GM19372 (cell line): Measurements from ENCODE around the gene RPL29.

Experiments used
- ATAC-seq: cut with Tn5 transposase; IDR thresholded peaks from one replicate; pipeline ENCODE4 v1.9.1; 2021; ENCODE audit warnings: mild to moderate bottlenecking, low read depth, moderate library complexity; ENCODE audit not compliant: unreplicated experiment

The RPL29 gene

DNA sequence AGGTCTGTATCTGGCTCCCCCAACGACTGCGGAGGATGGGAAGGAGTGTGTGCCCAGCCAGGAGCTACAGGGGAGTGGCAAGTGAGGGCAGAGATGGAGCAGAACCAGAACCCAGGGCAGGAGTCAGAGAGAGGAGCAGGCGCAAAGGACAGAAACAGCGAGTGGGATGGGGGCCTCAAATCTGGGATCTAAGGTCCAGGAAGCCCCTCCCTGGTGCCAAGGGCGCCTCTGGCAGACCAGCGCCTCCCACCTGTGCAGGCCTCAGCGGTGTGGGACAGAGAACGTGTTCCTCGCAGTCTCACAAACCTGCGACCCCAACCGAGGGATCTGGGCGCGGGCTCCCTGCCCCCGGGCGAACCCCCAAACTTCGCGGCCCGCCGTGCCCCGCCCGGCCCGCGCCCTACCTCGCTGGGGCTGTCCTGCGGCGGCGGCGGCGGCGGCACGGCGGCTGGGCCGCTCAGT, 28.7 kb downstream of the RPL29 start:
- ATAC-seq = no peak

DNA sequence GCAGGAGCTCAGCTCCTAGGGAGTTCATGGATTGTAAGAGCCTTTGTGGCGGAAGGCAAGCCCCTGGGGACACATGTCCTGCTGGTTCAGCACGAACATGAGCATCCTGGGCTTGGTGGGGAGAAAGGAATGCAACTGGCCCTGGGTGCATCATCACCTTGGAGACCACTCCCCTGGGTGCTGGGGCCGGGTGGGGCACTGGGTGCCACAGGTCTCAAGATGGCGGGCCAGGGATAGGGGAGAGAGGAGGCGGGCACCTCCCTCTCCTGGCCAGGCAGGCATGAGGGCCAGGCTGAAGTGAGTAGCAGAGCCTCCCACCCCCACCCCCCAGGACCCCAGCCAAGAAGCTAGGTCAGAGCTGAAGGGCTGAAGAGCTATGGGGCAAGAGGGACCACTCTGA, 29.2 kb downstream of the RPL29 start:
- ATAC-seq = no peak

DNA sequence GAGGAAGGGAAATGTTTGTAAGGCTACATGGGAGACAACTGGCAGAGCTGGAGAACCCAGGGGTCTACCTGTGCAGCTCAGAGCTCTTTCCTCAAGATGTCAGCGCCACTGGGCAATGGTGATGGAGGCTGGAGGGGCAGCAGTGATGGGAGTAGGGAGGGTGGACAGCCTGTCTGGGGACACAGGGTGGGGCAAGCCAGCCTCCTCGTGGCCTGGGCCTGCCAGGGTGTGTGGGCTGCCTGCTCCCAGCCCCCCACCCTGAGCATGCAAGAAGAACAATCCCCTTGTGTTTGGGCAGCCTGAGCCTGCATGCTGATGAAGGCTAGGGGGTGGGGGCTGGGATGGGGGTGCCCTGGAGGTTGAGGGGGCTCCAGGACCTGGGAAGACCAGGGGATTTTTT, 29.7 kb downstream of the RPL29 start:
- no peak for ATAC-seq

DNA sequence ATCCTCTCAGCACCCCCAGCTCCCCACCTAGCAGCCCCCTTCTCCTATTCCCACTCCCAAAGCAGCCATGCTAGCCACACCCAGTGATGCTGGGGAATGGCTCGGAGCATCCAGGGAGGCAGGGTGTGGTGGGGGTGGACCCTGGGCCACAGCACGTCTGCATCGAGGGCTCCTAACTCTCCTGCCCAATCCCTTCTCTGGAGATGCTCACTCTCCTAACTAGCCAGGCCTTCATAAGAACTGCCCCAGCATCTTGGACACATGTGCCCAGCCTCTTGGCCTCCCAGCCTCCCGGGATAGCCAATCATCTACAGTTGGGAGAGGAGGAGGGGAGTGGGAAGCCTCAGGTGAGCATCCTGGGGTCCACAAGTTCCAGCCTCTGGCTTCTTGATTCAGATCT, 31.2 kb downstream of the RPL29 start:
- no peak for ATAC-seq

DNA sequence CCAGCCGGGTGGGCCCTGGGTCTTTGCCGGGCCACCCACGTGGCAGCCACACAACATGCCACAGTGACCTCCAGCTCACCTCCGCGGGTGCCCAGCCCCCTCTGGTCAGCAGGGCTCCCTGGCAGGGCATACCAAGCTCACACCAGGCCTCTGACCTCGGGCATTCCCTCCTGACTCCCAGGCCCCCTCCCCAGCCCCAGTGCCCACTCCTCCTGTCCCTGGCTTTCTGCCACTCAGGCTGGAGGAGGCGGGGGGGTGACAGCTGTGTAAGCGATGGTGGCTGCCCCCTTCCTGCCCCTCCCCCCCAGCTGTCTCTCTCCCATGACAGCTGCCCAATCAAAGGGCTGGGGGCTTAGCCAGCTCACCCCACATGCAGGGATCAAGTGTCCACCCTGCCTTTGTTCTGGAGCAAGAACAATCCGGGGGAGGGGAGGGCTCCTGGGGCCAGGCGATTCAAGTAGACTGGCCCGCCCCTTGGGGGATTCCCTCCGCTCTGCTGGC, 31.7 kb downstream of the RPL29 start:
- no peak for ATAC-seq

DNA sequence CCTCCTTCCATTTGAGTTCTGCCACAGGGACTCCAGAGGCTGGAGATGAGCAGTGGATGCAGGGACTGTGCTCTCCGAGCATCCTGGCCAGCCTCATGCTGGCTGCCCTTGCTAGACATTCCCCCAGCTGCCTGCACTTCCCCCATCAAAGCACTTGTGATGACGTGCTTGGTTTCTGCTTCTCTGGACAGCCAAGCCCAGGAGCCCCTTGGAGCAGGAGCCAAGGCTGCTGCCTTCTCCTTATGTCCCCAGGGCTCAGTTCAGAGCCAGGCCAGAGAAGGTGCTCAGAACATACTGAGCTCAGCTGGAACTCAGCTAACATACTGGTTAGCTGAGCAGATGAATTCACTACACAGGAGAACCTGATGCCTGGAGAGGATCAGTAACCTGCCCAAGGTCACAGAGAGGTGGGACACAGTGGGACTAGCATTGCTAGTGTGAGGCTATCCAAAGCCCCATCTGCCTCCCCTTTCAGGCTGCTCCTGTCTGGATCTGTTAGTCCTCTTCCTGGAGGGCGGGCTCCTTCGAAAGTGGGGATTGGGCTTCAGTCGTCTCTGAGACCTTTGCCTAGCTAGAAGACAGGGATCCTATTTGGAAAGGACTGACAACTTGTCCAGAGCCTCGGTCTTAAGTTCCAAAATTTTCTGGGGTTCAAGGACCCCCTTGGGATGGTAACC, 32.7 kb downstream of the RPL29 start:
- no peak for ATAC-seq

DNA sequence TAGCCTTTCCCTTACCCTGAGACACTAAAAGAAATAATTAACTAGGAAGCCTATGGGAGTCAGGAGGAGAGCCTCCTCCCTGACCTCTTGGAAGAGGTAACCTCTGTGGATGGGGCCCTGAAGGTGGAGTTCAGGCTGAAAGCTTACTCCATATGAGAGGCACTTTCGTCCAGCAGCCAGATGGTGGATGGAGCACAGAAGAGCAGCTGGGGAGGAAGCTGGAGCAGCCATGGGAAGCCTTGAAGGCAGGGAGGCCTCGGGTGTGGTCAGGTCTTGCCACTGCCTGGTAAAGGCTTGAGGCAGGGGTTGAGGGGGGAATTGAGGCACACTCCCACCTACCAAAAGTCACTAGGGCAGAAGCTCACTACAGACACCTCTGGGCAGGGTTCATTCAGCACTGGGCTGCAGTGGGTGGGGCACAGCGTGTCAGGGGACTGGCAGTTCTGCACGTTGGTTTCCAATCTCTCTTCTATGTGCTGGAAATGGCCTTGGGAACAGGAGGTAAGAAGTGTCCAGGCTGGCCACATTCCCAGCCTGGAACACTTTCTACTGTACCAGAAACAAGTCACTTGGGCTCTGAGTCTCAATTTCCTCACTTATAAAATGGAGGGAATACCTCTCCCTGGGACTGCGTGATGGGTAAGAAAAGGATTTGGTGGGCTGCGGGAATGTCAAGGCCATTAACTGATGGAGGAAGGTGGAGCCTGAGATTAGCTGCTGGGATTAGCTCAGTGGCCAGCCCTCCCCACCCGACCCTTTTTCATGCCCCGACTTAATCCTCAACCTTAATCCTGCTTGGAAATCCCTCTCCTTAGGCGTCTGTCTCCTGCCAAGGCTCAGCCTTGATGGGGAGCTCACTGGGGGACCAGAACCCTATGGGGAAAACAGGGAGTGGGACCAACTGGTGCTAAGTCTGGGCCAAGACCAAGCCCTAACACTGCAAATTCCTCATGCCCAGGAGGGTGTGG, 33.8 kb downstream of the RPL29 start:
- ATAC-seq = no peak

DNA sequence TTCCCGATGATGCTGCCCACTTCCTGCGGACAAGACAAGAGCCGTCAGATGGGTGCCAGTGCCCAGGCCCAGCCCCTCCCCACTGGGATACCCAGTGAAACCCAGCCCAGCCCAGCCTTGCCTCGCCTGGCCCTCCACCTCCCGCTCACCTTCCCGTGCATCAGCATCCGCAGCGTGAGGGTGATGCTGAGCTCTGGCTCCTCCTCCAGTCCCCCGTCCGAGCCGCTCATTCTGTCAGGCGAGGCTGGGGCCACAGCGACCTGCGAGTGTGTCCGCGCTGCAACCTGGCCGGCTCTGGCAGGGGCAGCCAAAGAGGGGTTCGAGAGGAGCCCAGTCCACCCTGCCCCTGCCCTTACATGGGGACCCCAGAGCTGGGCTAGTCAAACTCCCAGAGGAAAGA, 34.7 kb downstream of the RPL29 start:
- no peak for ATAC-seq

DNA sequence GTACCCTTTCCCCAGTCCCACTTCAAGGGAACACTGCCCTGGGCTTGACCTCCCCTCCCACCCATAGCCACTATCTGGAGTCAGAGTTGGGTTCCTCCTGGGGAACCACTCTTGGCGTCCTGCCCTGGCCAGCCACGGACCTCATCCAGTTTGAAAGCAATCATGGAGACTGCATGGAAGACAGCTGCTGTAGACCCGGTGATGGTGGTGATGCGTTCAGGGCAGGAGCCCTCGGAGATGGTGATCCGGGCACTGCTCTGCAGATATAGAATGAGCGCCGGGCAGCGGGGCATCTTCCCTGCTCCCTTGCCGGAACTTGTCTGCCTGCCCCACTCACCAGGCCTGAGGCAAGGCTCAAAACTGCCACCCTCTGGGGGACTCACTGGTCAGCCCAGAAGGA, 35.3 kb downstream of the RPL29 start:
- ATAC-seq = no peak

DNA sequence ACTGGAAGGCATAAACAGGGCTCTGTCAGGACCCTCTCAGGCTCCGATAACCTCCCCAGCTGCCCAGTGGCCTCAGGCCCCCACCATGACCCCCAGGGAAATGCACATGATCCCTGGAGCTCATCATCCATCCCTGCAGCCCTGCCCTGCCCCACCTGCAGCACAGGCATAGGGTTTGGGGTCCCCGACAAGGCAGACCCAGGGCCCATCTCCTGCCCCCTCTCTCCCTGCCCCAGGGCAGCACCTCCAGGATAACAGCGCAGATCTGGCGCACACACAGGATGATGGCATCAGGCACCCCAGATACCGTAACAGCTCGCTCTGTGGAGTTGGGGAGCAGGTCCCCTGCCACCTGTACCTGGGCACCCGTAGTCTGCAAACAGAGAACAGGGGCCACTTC, 36.0 kb downstream of the RPL29 start:
- no peak for ATAC-seq

DNA sequence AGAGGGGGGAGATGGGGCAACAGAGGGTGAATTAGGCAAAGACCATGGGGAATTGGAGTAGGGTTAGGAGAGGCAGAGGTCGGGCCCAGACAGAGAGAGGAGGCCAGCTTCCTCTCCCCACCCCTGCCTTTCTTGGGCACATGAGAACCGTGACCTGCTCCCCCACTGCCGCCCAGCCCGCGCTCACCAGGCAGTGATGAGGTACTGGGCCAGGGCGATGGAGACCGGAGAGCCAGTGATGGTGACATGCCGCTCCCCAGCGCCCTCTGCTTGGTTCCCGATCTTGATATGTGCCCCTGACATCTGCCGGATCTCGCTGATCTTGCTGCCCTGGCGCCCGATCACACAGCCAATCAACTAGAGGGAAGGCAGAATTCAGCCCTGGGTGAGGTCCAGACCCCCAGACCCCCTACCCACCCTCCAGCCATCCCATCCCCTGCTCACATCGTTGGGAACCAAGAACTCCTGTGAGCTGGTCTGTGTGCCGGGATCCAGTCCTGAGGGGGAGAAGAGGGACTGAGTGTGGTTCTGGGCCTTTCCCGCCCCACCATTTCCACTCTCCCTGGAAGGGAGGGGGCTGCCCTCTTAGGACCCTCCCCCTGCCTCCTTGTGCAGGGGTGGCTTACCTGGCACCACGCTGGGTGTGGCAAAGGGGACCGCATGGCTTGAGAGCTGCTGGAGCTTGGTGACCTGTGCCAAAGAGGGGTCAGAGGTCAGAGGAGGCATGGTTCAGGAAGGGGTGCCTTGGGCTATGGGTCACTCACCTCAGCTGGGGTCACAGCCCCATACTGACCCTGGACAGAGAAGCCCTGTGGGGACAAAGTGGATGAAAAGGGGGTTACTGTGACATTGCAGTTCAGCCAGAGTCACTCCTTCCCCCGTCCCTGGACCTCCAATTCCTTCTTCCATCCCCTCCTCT, 36.8 kb downstream of the RPL29 start:
- no peak for ATAC-seq

DNA sequence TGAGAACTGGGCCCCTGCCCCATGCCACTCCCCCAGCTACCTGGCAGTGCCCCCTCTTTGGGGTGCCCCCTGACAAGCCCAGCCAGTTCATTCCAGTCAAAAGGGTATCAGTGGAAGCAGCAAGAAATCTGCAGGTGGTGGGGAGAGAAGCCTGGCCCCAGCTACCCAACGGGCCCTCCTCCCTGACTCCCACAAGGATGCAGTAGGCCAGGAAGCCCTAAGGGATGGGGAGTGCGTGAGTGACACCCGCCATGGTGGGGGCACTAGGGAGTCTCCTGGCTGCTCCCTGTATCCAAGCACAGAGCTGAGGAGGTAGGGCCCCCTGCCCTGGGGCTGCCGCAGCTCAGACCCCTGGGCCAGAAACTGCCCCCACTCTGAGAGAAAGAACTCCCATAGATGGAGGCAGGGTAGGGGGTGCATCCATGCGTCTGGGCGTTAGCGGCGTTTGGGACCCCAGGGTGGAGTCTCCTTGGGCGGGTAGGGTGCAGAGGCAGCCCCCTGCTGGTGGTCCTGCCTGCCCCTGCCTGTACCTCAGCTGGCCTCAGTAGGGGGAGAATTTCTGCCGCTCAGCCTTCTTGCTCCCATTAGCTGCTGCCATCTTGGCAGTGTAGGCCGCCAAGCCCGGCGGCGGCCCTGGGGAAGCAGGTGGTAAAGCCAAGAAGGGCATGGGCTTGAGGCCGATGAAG, 38.0 kb downstream of the RPL29 start:
- no peak for ATAC-seq

DNA sequence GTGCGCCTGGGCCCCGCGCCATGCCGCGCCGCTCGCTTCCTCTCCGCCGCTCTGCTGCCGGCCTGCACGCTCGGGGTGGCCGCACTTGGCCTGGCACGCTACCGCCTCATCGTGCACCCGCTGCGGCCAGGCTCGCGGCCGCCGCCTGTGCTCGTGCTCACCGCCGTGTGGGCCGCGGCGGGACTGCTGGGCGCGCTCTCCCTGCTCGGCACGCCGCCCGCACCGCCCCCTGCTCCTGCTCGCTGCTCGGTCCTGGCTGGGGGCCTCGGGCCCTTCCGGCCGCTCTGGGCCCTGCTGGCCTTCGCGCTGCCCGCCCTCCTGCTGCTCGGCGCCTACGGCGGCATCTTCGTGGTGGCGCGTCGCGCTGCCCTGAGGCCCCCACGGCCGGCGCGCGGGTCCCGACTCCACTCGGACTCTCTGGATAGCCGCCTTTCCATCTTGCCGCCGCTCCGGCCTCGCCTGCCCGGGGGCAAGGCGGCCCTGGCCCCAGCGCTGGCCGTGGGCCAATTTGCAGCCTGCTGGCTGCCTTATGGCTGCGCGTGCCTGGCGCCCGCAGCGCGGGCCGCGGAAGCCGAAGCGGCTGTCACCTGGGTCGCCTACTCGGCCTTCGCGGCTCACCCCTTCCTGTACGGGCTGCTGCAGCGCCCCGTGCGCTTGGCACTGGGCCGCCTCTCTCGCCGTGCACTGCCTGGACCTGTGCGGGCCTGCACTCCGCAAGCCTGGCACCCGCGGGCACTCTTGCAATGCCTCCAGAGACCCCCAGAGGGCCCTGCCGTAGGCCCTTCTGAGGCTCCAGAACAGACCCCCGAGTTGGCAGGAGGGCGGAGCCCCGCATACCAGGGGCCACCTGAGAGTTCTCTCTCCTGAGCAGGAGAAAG, 39.6 kb downstream of the RPL29 start:
- peak; percentile 61 for ATAC-seq

DNA sequence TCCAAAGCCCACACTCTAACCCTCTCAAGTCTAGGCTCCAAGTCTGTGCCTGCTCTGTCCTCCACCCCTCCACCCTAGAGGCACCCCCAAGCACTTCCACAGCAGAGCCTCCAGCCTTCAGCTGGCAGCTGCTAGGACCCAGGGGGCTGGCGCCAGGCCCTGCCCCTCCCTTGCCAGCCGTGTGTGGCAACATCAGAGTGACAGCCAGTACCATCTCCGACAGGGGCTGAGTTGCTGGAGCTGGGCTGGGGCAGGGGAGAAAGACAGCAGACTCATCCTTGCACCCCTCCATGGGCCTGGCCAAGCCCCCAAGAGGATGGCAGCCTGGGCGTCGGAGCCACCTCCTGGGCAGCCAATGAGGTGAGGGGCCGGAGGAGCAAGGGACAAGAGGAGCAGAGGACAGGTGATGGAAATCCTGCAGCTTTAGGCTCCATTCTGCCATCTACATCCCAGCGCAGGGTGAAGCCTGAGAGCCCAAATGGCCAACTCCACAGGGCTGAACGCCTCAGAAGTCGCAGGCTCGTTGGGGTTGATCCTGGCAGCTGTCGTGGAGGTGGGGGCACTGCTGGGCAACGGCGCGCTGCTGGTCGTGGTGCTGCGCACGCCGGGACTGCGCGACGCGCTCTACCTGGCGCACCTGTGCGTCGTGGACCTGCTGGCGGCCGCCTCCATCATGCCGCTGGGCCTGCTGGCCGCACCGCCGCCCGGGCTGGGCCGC, 40.4 kb downstream of the RPL29 start, which contains the start of gene GPR62:
GPR62 (plus strand) TSS at position 207 of the 718 bp plus-strand sequence; CDS start at position 479, 272 bp downstream.
- ATAC-seq = no peak

DNA sequence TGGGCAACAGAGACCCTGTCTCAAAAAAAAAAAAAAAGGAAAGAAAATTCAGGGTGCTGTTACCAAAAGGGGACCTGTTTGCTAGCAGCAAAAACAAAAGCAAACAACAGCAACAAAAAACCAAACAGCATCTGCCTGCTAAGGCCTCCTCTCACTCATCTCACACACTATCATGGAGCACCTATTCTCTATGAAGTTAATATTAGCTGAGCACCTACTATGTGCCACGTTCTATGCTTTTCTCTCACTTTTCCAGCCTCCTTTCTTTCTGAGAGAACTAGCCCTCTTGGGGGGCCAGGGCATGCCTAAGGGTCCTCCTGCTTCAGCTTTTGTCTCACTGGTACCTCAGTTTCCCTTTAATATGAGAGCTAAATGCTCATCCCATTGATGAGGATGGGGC, 41.0 kb downstream of the RPL29 start:
- no peak for ATAC-seq

DNA sequence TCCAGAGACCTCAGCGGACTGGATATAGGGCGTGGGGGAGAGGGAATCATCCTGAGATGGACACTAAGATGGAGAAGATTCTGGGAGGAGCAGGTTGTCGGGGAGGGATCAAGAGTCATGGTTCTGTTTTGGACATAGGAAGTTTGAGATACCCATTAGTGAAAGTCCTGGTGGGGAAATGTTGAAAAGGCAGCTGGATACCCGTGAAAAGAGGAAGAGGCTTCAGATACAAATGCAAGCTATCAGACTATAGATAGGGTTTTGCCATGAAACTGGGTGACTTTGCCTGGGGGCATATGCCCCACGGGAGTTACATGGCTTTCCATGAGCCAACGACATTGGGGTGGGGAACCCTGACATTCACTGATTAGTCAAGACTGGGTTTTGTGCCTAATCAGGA, 41.6 kb downstream of the RPL29 start:
- no peak for ATAC-seq

DNA sequence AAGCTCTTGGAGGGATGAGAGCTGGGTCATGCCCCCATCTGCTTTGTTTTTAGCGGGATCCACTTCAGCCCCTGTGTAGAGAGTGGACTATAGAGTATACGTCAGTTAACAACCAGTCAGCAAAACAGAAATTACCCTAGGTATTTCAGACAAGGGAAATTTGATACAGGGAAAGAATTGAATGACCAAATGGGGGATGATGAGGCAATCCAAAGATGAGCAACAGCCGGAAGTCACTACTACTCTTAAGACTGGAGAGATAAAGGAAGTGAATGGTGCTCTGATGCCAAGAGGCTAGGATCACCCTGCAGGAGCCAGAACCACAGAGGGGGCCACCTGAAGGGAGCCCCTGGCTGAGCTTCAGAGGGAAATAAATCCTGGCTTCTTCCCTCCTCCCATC, 42.2 kb downstream of the RPL29 start:
- ATAC-seq = no peak

DNA sequence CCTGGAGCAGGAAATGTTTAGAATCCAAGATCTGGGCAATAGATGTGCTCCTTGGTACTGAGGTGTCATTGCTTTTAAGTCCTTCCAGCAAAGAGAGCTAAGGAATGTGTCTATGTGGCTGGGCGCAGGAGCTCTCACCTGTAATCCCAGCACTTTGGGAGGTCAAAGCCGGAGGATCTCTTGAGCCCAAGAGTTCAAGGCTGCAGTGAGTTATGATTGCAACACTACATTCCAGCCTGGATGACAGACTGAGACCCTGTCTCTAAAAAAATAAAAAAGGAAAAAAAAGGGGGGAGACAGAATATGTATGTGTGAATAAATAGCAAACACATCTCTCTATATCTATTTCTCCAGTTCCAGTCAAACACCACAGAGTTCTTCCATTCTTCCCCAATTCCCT, 44.8 kb downstream of the RPL29 start:
- ATAC-seq = no peak
